HCT116 (cell line): ENCODE data around the gene RAB25. TPM values are rescaled to one million over a fixed set of nuclear protein-coding genes. Genes with fewer than 3 reads are reported as not detected.

Source experiments
- ATAC-seq: fragments of 200-7000 bp; cut with Tn5 transposase; 2 replicates; pipeline ENCODE4 v1.9.1; 2020; ENCODE audit warnings: mild to moderate bottlenecking, moderate library complexity
- BruUV-seq: library from RNA; stranded (reverse); fragments of 400-500 nt; replicated peaks from 2 replicates; lab custom pipeline; 2021; lab: Mats Ljungman, UMichigan
- CTCF ChIA-PET: fragments of 300-600 bp; sonication (Branson Sonifier 250); formaldehyde crosslinking; loops from one replicate; lab custom pipeline; 2021; ENCODE audit warnings: antibody characterized with exemption; lab: Charles Lee
- POLR2A ChIA-PET: fragments of 300-600, 350-600 bp; sonication (Branson Sonifier 250); formaldehyde crosslinking; loops from one replicate; lab custom pipeline; 2021; ENCODE audit warnings: antibody characterized with exemption; lab: Charles Lee
- RAD21 ChIA-PET, 2 experiments: fragments of 300-600 bp; sonication (Branson Sonifier 250); formaldehyde crosslinking; loops; one replicate each; lab custom pipeline; 2023; ENCODE audit warnings: low total read pairs in 2 of 2; ENCODE audit not compliant: uncharacterized antibody in 2 of 2, unreplicated experiment in 2 of 2, low non-redundant PET in 1 of 2; lab: Charles Lee
- DNase-seq: peaks from one replicate; pipeline ENCODE4 v3.0.0-alpha.2; 2010; ENCODE audit warnings: low read depth, low spot score
- H2AFZ ChIP-seq: fragments of 200-600 bp; shearing (Covaris generic), sonication (generic); 2 replicates; pipeline ENCODE4 v1.6.1; 2017; ENCODE audit warnings: low read depth, mixed run types, mixed read lengths, antibody characterized with exemption, low read length; ENCODE audit not compliant: poor library complexity, severe bottlenecking
- H3K27ac ChIP-seq: 2 replicates; pipeline ENCODE4 v1.5.1; 2012; ENCODE audit warnings: low read depth, low read length
- H3K27me3 ChIP-seq: fragments of 200-600 bp; sonication (generic); 2 replicates; pipeline ENCODE4 v1.6.1; 2016; ENCODE audit warnings: mixed run types, low read length, mixed read lengths; ENCODE audit not compliant: insufficient read depth
- H3K36me3 ChIP-seq, 2 experiments: fragments of 200-500 bp in 1 of 2; fragments of 200-600 bp in 1 of 2; sonication (Bioruptor generic) in 1 of 2; sonication (generic) in 1 of 2; 2 replicates each; pipeline versions ENCODE4 v1.5.1 to v1.6.1; 2014 to 2016; ENCODE audit warnings: low read length in 2 of 2, inconsistent platforms in 1 of 2, mixed read lengths in 1 of 2, mixed run types in 1 of 2; ENCODE audit not compliant: insufficient read depth in 2 of 2, control insufficient read depth in 1 of 2
- H3K4me1 ChIP-seq, 2 experiments: fragments of 200-600 bp in 1 of 2; sonication (generic) in 1 of 2; 2 replicates each; pipeline versions ENCODE4 v1.5.1 to v1.6.1; 2012 to 2017; ENCODE audit warnings: low read length in 2 of 2, inconsistent platforms in 1 of 2, mild to moderate bottlenecking in 1 of 2, mixed read lengths in 1 of 2, mixed run types in 1 of 2, moderate library complexity in 1 of 2; ENCODE audit not compliant: insufficient read depth in 2 of 2, control insufficient read depth in 1 of 2
- H3K4me2 ChIP-seq: fragments of 200-600 bp; sonication (generic); 2 replicates; pipeline ENCODE4 v1.6.1; 2017; ENCODE audit warnings: mixed run types, low read length, mixed read lengths
- H3K4me3 ChIP-seq, 2 experiments: fragments of 200-600 bp in 1 of 2; sonication (generic) in 1 of 2; replicated peaks in 1 of 2; 2 replicates each; pipeline ENCODE4 v1.5.1; 2011 to 2016; ENCODE audit warnings: low read length in 2 of 2, control low read depth in 1 of 2, low read depth in 1 of 2, mild to moderate bottlenecking in 1 of 2, mixed read lengths in 1 of 2, mixed run types in 1 of 2
- H3K79me2 ChIP-seq: fragments of 200-600 bp; sonication (generic); 2 replicates; pipeline ENCODE4 v1.6.1; 2017; ENCODE audit warnings: mild to moderate bottlenecking, mixed run types, low read length, moderate library complexity, mixed read lengths; ENCODE audit not compliant: insufficient read depth
- H3K9ac ChIP-seq: fragments of 200-600 bp; sonication (generic); 2 replicates; pipeline ENCODE4 v1.6.1; 2016; ENCODE audit warnings: low read length, mixed read lengths
- H3K9me2 ChIP-seq: fragments of 200-600 bp; sonication (generic), shearing (Covaris generic); 2 replicates; pipeline ENCODE4 v1.6.1; 2017; ENCODE audit warnings: mixed run types, mild to moderate bottlenecking, moderate library complexity; ENCODE audit not compliant: insufficient read depth
- H3K9me3 ChIP-seq, 2 experiments: fragments of 200-500 bp in 1 of 2; fragments of 200-600 bp in 1 of 2; sonication (Bioruptor generic) in 1 of 2; sonication (generic) in 1 of 2; 2 replicates each; pipeline ENCODE4 v1.6.1; 2014 to 2017; ENCODE audit warnings: low read length in 2 of 2, mixed read lengths in 2 of 2, inconsistent platforms in 1 of 2, low read depth in 1 of 2, mild to moderate bottlenecking in 1 of 2, mixed run types in 1 of 2, moderate library complexity in 1 of 2; ENCODE audit not compliant: control insufficient read depth in 1 of 2, insufficient read depth in 1 of 2
- H4K20me1 ChIP-seq: fragments of 200-600 bp; sonication (generic), shearing (Covaris generic); 2 replicates; pipeline ENCODE4 v1.6.1; 2017; ENCODE audit warnings: mixed run types, mild to moderate bottlenecking, moderate library complexity; ENCODE audit not compliant: insufficient read depth
- CEBPB ChIP-seq: IDR thresholded peaks from 2 replicates; pipeline ENCODE4 v1.6.1; 2012; ENCODE audit warnings: low read depth
- EGR1 ChIP-seq: IDR thresholded peaks from 2 replicates; pipeline ENCODE4 v1.6.1; 2012; ENCODE audit warnings: low read depth
- ELF1 ChIP-seq: IDR thresholded peaks from 2 replicates; pipeline ENCODE4 v1.6.1; 2012; ENCODE audit warnings: low read depth, borderline replicate concordance
- JUND ChIP-seq: IDR thresholded peaks from 2 replicates; pipeline ENCODE4 v1.6.1; 2012
- POLR2A ChIP-seq: IDR thresholded peaks from 2 replicates; pipeline ENCODE4 v1.7.0; 2011; ENCODE audit warnings: borderline replicate concordance; ENCODE audit not compliant: insufficient read depth, insufficient read length; ENCODE audit errors: extremely low read depth
- POLR2AphosphoS5 ChIP-seq: IDR thresholded peaks from 2 replicates; pipeline ENCODE4 v1.6.1; 2011; ENCODE audit warnings: mild to moderate bottlenecking, low read depth, low read length, moderate library complexity
- RAD21 ChIP-seq: IDR thresholded peaks from 2 replicates; pipeline ENCODE4 v1.6.1; 2012; ENCODE audit warnings: low read depth, mild to moderate bottlenecking
- SP1 ChIP-seq: IDR thresholded peaks from 2 replicates; pipeline ENCODE4 v1.6.1; 2012; ENCODE audit warnings: low read depth
- SRF ChIP-seq: IDR thresholded peaks from 2 replicates; pipeline ENCODE4 v1.6.1; 2012; ENCODE audit warnings: low read depth
- TCF7L2 ChIP-seq: IDR thresholded peaks from 2 replicates; pipeline ENCODE4 v1.7.0; 2011; ENCODE audit warnings: borderline replicate concordance, inconsistent platforms; ENCODE audit not compliant: insufficient read depth, insufficient read length; ENCODE audit errors: extremely low read depth
- ZFX ChIP-seq: fragments of 450-650 bp; IDR thresholded peaks from 2 replicates; pipeline ENCODE4 v1.6.1; 2017
- ZNF274 ChIP-seq: fragments of 200-500 bp; sonication (Bioruptor generic); IDR thresholded peaks from 2 replicates; pipeline ENCODE4 v1.6.1; 2014; ENCODE audit warnings: mild to moderate bottlenecking, low read depth, low read length, inconsistent platforms
- intact Hi-C: fragments of 100-400 bp; cut with micrococcal nuclease; formaldehyde crosslinking; loops from 2 replicates; pipeline ENCODE4 v1.10.0; 2022
- total RNA-seq: library from RNA; stranded (reverse); gene quantifications from one replicate; pipeline ENCODE4 v1.2.1, GENCODE V29; 2021; ENCODE audit not compliant: unreplicated experiment
- TF ChIP-seq, protein P1 (sequence below): IDR thresholded peaks from 2 replicates; pipeline ENCODE4 v1.6.1; 2012
- TF ChIP-seq, protein P2 (sequence below), 3 experiments: fragments of 200-600 bp in 1 of 3; sonication (generic) in 1 of 3; IDR thresholded peaks in 2 of 3; conservative IDR thresholded peaks in 1 of 3; 2 replicates each; pipeline ENCODE4 v1.5.1; 2012 to 2017; ENCODE audit warnings: low read depth in 2 of 3, low read length in 2 of 3, antibody characterized with exemption in 1 of 3, borderline replicate concordance in 1 of 3, control low read depth in 1 of 3, mild to moderate bottlenecking in 1 of 3, mixed read lengths in 1 of 3, mixed run types in 1 of 3, moderate library complexity in 1 of 3; ENCODE audit not compliant: insufficient read depth in 1 of 3
- TF ChIP-seq, protein P3 (sequence below): IDR thresholded peaks from 2 replicates; pipeline ENCODE4 v1.6.1; 2012; ENCODE audit warnings: low read depth
- TF ChIP-seq, protein P4 (sequence below): IDR thresholded peaks from 2 replicates; pipeline ENCODE4 v1.6.1; 2011; ENCODE audit warnings: mild to moderate bottlenecking, low read length, moderate library complexity; ENCODE audit not compliant: insufficient replicate concordance; ENCODE audit errors: extremely low read depth

RAB25 gene
- total RNA-seq, 1 experiment from 2014 or later: 142 TPM

DNA sequence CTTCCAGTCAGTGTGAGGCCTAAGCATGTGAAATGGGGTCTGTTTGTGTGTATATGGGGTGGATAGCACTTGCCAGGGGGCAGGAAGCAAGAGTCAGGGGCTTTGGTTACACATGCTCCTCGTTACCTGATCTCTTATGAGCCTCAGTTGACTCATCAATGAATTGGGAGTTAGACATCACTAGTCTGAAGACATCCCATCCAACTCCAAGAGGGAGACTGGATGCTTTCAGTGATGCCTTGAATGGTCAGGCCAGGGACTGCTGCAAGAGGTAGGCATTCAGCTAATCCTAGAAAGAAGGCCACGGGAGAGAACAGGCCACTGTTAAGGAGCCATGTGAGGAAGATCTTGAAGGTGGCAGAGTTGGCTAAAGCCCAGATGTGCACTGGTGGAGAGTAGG lies 6.3 kb downstream of the RAB25 start:
- Histone ChIP-seq H3K9me3 (no peaks in the 10 kb centered on the region), H3K9ac (no peak overlapping the region), H3K27ac (no peak overlapping the region), H3K79me2 (peaks cover 51% of the 10 kb centered on the region), H3K9me2 (no peaks in the 10 kb centered on the region), H3K4me2 (no peak overlapping the region), H3K4me1 (peaks cover 0 to 8% of the 10 kb centered on the region in 2 experiments; a peak in 1 of 4 replicates), H2AFZ (no peak overlapping the region), H3K27me3 (no peaks in the 10 kb centered on the region), H3K36me3 (peaks cover 25 to 36% of the 10 kb centered on the region in 2 experiments), H3K4me3 (no peak overlapping the region), H4K20me1 (no peaks in the 10 kb centered on the region)
- no peak for ATAC-seq
- RAD21 ChIA-PET: interaction anchor here in 1 of 2 experiments (1.1 kb wide), 1 partner anchor 129 kb away, joined by 3 read pairs; no protein-coding TSS in a partner anchor
- CTCF ChIA-PET: interaction anchor here (1.4 kb wide), 1 partner anchor 129 kb away, joined by 31 read pairs; no protein-coding TSS in a partner anchor
- BruUV-seq: no TSS peak
- POLR2A ChIA-PET: no interaction called here
- intact Hi-C loops: loop anchor here (10.0 kb wide), 1 partner anchor 62 kb away; no protein-coding TSS in a partner anchor
- TF ChIP-seq, protein P1, sequence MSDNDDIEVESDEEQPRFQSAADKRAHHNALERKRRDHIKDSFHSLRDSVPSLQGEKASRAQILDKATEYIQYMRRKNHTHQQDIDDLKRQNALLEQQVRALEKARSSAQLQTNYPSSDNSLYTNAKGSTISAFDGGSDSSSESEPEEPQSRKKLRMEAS: no peak
- TF ChIP-seq JUND (no peak), CEBPB (no peak), RAD21 (no peak), ZNF274 (no peak), ZFX (no peak), SP1 (no peak), POLR2A (no peak), TCF7L2 (no peak), EGR1 (no peak), POLR2AphosphoS5 (no peak), ELF1 (no peak), SRF (no peak)
- TF ChIP-seq, protein P2, sequence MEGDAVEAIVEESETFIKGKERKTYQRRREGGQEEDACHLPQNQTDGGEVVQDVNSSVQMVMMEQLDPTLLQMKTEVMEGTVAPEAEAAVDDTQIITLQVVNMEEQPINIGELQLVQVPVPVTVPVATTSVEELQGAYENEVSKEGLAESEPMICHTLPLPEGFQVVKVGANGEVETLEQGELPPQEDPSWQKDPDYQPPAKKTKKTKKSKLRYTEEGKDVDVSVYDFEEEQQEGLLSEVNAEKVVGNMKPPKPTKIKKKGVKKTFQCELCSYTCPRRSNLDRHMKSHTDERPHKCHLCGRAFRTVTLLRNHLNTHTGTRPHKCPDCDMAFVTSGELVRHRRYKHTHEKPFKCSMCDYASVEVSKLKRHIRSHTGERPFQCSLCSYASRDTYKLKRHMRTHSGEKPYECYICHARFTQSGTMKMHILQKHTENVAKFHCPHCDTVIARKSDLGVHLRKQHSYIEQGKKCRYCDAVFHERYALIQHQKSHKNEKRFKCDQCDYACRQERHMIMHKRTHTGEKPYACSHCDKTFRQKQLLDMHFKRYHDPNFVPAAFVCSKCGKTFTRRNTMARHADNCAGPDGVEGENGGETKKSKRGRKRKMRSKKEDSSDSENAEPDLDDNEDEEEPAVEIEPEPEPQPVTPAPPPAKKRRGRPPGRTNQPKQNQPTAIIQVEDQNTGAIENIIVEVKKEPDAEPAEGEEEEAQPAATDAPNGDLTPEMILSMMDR (IDR thresholded peaks at IDR 0.05 in 2 of 3, conservative IDR thresholded peaks at IDR 0.05 in 1 of 3; ENCODE audit: borderline replicate concordance in 1 of 3, insufficient read depth in 1 of 3, low read depth in 2 of 3, low read length in 2 of 3): no peak
- TF ChIP-seq, protein P3, sequence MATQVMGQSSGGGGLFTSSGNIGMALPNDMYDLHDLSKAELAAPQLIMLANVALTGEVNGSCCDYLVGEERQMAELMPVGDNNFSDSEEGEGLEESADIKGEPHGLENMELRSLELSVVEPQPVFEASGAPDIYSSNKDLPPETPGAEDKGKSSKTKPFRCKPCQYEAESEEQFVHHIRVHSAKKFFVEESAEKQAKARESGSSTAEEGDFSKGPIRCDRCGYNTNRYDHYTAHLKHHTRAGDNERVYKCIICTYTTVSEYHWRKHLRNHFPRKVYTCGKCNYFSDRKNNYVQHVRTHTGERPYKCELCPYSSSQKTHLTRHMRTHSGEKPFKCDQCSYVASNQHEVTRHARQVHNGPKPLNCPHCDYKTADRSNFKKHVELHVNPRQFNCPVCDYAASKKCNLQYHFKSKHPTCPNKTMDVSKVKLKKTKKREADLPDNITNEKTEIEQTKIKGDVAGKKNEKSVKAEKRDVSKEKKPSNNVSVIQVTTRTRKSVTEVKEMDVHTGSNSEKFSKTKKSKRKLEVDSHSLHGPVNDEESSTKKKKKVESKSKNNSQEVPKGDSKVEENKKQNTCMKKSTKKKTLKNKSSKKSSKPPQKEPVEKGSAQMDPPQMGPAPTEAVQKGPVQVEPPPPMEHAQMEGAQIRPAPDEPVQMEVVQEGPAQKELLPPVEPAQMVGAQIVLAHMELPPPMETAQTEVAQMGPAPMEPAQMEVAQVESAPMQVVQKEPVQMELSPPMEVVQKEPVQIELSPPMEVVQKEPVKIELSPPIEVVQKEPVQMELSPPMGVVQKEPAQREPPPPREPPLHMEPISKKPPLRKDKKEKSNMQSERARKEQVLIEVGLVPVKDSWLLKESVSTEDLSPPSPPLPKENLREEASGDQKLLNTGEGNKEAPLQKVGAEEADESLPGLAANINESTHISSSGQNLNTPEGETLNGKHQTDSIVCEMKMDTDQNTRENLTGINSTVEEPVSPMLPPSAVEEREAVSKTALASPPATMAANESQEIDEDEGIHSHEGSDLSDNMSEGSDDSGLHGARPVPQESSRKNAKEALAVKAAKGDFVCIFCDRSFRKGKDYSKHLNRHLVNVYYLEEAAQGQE: no peak
- TF ChIP-seq, protein P4, sequence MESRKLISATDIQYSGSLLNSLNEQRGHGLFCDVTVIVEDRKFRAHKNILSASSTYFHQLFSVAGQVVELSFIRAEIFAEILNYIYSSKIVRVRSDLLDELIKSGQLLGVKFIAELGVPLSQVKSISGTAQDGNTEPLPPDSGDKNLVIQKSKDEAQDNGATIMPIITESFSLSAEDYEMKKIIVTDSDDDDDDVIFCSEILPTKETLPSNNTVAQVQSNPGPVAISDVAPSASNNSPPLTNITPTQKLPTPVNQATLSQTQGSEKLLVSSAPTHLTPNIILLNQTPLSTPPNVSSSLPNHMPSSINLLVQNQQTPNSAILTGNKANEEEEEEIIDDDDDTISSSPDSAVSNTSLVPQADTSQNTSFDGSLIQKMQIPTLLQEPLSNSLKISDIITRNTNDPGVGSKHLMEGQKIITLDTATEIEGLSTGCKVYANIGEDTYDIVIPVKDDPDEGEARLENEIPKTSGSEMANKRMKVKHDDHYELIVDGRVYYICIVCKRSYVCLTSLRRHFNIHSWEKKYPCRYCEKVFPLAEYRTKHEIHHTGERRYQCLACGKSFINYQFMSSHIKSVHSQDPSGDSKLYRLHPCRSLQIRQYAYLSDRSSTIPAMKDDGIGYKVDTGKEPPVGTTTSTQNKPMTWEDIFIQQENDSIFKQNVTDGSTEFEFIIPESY: no peak
- TF ChIP-seq, all 23 proteins: peak for 0
- DNase-seq: no peak
